NCI-H2227 treated with DMSO at 0.1 percent for 48 hours (cell line): Measurements from ENCODE around the gene MATK.
A peak's percentile ranks its signal among the peaks of the same experiment; 100 is the strongest.

Experiments used
- DNase-seq: peaks from one replicate; lab custom pipeline; 2025; lab: John Stamatoyannopoulos, UW

The MATK gene

GRCh38 chr19:3814648-3815047 is 28.5 kb upstream of the MATK start:
- DNase-seq, result no peak

- DNase-seq, result no peak
These were observed 27.6 kb upstream of the MATK start for GRCh38 chr19:3813473-3814392.

DNA sequence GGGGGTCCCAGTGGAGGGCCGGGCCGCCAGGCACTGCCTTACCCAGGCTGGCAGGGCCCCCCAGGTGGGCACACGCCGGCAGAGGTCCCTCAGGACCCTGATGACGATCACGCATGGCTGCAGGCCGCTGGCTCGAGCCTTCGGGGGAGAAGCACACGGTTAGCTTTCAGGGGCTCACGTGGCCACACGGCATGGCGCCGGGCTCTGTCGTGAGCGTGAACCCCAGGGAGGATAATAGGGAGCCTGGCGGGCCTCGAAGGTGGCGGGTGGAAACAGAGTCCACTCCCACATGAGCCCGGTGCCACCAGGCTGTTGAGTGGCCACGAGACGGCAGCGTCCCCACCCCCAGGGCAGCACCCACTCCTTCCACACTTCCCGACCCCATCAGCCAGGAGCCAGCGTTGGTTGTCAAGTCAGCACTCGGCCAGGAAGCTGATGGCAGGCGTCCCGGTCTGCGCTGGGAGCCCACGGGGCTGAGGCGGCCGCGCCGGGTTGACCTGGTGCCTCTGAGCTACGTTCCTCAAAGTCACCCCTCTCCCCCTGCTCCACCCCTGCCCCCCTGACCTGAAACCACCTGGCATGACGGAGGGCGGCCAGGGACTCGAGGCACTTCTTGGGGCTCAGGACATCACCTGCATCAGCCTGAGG is 24.7 kb upstream of the MATK start:
- no peak for DNase-seq

DNA sequence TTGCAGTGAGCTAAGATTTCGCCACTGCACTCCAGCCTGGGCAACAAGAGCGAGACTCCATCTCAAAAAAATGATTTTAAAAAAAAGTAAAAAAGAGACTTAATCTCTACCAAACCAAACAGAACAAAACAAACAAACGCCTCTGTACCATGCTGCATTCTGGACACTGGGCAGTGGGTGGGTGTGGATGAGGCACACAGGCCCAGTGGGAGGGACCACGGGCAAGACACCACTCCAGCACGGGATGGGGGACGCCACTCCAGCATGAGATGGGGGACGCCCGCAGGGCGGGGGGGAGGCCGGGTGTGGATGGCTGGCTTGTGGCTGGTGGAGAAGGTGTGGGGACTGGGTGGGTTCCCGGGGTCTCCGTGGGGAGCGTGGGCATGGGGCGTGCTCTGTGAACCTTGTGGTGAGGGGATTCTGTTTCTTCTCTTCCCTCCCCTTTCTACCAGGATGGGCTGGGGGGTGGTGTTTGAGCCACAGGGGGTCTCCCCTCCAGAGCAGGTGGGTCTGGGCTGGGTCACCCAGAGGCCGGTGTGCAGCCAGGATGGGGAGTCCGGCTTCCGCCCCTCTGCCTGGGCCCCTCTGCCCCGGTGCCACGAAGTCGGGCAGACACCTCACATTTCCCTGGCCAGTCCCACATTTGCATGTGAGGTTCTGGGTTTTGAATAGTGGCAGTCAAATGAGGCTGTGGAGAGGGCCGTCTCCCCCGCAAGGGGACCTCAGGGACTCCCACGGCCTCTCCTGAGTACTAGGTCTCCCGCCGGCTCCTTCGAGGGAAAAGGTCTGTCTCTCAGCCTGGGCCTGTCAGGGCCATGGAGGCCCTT is 23.9 kb upstream of the MATK start:
- DNase-seq, result no peak

DNA sequence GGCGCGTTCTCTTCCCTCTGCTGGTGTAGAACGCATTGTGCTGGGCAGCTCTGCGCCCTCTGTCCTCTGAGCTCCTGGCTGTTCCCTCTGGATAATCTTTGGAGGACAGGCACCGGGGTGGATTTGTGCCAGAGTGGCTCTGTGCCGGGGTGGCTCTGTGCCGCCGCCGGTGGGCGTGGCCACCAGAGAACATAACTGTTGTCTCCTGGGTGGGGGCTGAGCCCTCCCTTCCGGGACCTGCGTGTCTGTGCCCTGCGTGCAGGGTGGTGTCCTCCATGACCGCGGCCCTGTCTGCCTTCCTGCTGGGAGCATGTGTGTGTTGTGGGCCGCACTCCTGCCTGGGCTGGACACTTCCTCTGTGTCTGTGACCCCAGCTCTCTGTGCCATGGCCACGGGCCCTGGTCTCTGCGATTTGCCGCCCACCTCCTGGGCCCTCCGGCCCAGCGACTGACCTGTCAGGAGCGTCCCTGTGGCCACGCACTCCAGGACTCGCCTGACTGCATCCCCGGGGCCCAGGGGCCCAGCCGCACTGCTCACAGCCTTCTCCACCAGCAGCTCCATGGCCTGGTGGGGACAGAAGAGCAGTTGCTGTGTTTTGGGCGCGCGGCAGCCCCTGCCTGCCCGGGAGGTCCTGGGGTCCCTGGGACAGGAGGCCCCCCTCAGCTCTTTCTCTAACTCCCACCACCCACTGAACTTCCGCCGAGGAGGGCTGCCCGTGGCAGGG is 22.4 kb upstream of the MATK start:
- no peak for DNase-seq

GRCh38 chr19:3807574-3808354 is 21.6 kb upstream of the MATK start:
- DNase-seq, result no peak

GRCh38 chr19:3807131-3807480 is 20.9 kb upstream of the MATK start:
- DNase-seq, result no peak

DNA sequence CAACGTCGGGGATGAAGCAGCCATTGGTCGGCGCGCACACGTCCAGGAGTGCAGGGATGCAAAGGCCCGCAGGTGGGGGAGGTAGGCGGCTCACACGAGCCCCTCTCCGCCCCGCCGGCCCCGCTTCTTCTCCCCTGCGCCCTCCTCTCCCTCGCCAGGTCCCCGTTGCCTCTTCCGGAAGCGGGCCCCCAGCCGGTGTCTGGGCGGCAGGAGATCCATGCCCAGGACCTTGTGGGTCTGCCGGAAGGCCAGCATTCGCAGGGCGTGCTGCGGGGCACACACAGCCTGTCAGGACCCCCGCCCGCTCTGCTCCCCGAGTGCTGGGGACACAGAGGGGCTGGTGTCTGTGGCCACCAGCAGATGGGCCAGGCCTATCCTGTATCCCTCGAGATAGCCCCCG is 19.7 kb upstream of the MATK start:
- no peak for DNase-seq

- no peak for DNase-seq
These were observed 18.2 kb upstream of the MATK start for GRCh38 chr19:3804429-3804828.

GRCh38 chr19:3803986-3804385 is 17.8 kb upstream of the MATK start:
- DNase-seq, result no peak

DNA sequence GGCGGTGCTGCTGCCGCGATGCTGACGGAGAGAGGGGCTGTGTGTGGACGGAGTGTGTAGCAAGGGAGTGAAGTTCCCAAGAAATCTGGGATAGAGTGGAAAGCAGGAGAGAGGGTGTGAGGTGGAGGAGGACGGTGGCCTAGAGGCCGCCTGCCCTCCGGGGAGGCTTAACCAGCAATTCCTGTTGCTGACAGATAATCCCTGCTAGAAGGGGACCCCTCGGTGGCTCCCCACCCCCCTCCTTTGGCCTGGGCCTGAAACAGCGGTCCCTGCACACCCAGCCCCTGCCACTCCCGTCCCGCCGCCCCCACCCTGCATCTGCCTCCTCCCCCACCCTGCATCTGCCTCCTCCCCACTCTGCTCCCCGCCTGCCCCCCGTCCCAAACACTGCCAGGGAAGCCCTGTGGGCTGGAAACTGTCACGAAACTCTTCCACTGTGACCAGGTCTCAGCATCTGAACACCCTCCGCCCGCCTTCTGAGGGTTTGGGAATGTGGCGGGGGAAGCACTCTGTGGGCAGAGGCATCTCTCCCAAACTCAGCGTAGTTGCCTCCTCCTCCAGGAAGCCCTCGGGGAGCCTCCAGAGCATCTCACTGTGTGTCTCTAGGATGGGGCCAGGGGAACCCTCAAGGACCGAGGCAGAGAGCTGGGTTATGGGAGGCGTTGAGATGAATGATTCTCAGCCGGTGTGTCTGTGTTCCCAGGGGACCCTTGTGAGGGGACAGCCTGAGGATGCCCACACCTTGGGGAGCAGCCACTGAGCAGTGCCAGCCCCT is 17.1 kb upstream of the MATK start:
- DNase-seq, result no peak

GRCh38 chr19:3801412-3802096 is 15.4 kb upstream of the MATK start:
- DNase-seq, result peak; percentile 41

GRCh38 chr19:3800996-3801395 is 14.8 kb upstream of the MATK start:
- DNase-seq, result no peak

GRCh38 chr19:3798137-3798536 is 12.0 kb upstream of the MATK start:
- DNase-seq, result no peak

- no peak for DNase-seq
These were observed 10.2 kb upstream of the MATK start for GRCh38 chr19:3796358-3796757.

DNA sequence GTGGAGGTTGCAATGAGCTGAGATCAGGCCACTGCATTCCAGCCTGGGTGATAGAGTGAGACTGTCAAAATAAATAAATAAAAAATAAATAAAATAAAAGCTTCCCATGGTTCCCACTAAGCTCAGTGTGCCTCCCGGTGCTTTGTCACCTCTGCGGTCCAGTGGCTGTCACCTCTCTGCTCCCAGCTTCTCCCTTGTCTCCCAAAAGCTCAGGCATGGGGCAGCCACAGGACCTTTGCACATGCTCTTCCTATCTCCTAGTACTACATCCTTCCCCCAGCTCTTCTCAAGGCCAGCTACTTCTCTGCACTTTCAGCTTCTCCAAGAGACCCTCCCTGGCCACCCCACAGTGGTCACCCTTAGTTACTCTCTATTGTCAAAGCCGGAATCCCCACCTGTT is 7.6 kb upstream of the MATK start:
- no peak for DNase-seq

DNA sequence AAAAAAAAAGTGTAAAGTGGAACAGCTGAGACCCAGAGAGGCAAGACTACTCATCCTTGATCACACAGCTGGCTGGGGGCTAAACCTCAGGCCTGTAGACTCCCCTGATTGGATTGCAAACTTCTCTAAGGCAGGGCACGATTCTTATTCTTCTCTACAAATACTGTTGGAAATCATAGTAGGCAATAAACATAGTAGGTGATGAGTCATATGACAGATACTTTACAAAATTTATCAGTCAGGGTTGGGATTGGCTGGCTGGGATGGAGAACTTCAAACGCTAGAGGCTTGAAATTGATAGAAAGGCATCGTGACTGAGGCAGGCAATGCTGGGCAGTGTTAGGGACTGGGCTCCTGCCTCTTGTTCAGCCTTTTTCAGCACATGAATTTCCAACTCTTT is 5.9 kb upstream of the MATK start:
- no peak for DNase-seq

- DNase-seq, result no peak
These were observed 4.8 kb upstream of the MATK start for GRCh38 chr19:3790941-3791340.

- no peak for DNase-seq
These were observed 4.1 kb upstream of the MATK start for GRCh38 chr19:3790209-3790734.
